K562 (cell line): Measurements from ENCODE around the gene MAPT. TPM values are rescaled to one million over a fixed set of nuclear protein-coding genes. Genes with fewer than 3 reads are reported as not detected.

Source experiments
- ATAC-seq: fragments of 200-7000 bp; cut with Tn5 transposase; 3 replicates; pipeline ENCODE4 v1.9.1; 2020; ENCODE audit warnings: moderate library complexity
- BruUV-seq: library from RNA; stranded (reverse); fragments of 400-500 nt; replicated peaks from 2 replicates; lab custom pipeline; 2021; lab: Mats Ljungman, UMichigan
- CTCF ChIA-PET: fragments of 300-600 bp; formaldehyde crosslinking; extraction: SDS; loops from one replicate; lab custom pipeline; 2021; ENCODE audit warnings: low intra/inter-chr PET ratio; lab: Yijun Ruan, JAX
- POLR2A ChIA-PET: fragments of 300-600, 350-650 bp; sonication (Branson Sonifier 250); formaldehyde crosslinking; extraction: SDS; loops from one replicate; lab custom pipeline; 2021; ENCODE audit warnings: antibody characterized with exemption, inconsistent platforms; lab: Yijun Ruan, JAX
- DNase-seq, 4 experiments: peaks; one replicate each; pipeline versions ENCODE4 v3.0.0 to v3.0.0-alpha.2; 2011 to 2018; ENCODE audit warnings: low spot score in 3 of 4, mixed read lengths in 3 of 4; ENCODE audit errors: extremely low read depth in 1 of 4
- FAIRE-seq: peaks from 2 replicates; lab custom pipeline; 2011; peaks lifted over from hg19 to GRCh38; lab: Jason Lieb, UNC
- H2AFZ ChIP-seq: 2 replicates; pipeline ENCODE4 v1.6.0; 2011; ENCODE audit warnings: low read depth, low read length, control low read depth, inconsistent platforms
- H3K27ac ChIP-seq: fragments of 200-600 bp; 3 replicates; pipeline ENCODE4 v1.8.0; 2011; ENCODE audit warnings: low read depth, mild to moderate bottlenecking, control low read depth, inconsistent platforms, low read length, moderate library complexity, mixed read lengths; ENCODE audit errors: extremely low read depth
- H3K27me3 ChIP-seq, 2 experiments: fragments of 300-600 bp in 1 of 2; 2 replicates in 1 of 2; 3 replicates in 1 of 2; pipeline versions ENCODE4 v1.6.0 to v1.8.0; 2011; ENCODE audit warnings: inconsistent platforms in 2 of 2, low read length in 2 of 2, mild to moderate bottlenecking in 1 of 2, mixed read lengths in 1 of 2, moderate library complexity in 1 of 2; ENCODE audit not compliant: control insufficient read depth in 2 of 2, insufficient read depth in 2 of 2
- H3K36me3 ChIP-seq: fragments of 300-600 bp; 3 replicates; pipeline ENCODE4 v1.8.0; 2011; ENCODE audit warnings: mild to moderate bottlenecking, low read length, inconsistent platforms; ENCODE audit not compliant: control insufficient read depth, insufficient read depth
- H3K4me1 ChIP-seq, 2 experiments: fragments of 200-600 bp in 1 of 2; replicated peaks in 1 of 2; 2 replicates in 1 of 2; 3 replicates in 1 of 2; pipeline versions ENCODE4 v1.5.1 to v1.8.0; 2011; ENCODE audit warnings: inconsistent platforms in 2 of 2, low read length in 2 of 2, mild to moderate bottlenecking in 1 of 2, mixed read lengths in 1 of 2, moderate library complexity in 1 of 2; ENCODE audit not compliant: control insufficient read depth in 2 of 2, insufficient read depth in 2 of 2
- H3K4me2 ChIP-seq: 2 replicates; pipeline ENCODE4 v1.6.1; 2011; ENCODE audit warnings: low read length, control low read depth, inconsistent platforms, mixed read lengths; ENCODE audit not compliant: insufficient read depth
- H3K4me3 ChIP-seq: fragments of 200-600 bp; sonication (generic), shearing (Covaris generic); 2 replicates; pipeline ENCODE4 v1.5.1; 2016; ENCODE audit warnings: control low read depth, inconsistent platforms
- H3K79me2 ChIP-seq: fragments of 200-600 bp; 3 replicates; pipeline ENCODE4 v1.8.0; 2011; ENCODE audit warnings: low read length, inconsistent platforms; ENCODE audit not compliant: control insufficient read depth, insufficient read depth
- H3K9ac ChIP-seq, 2 experiments: 2 replicates each; pipeline versions ENCODE4 v1.6.0 to v1.6.1; 2011; ENCODE audit warnings: low read depth in 2 of 2, low read length in 2 of 2, control low read depth in 1 of 2, inconsistent platforms in 1 of 2, mild to moderate bottlenecking in 1 of 2, mixed read lengths in 1 of 2; ENCODE audit not compliant: insufficient read depth in 1 of 2
- H3K9me1 ChIP-seq: one replicate; pipeline ENCODE4 v1.6.0; 2011; ENCODE audit warnings: inconsistent platforms, mild to moderate bottlenecking, low read length, moderate library complexity; ENCODE audit not compliant: control insufficient read depth, insufficient read depth
- H3K9me3 ChIP-seq: replicated peaks from 2 replicates; pipeline ENCODE4 v1.5.1; 2011; ENCODE audit warnings: low read depth, low read length, inconsistent platforms; ENCODE audit not compliant: control insufficient read depth, insufficient read depth
- H4K20me1 ChIP-seq: replicated peaks from 2 replicates; pipeline ENCODE4 v1.6.1; 2011; ENCODE audit warnings: low read length, inconsistent platforms, mixed read lengths; ENCODE audit not compliant: control insufficient read depth, insufficient read depth
- ARID2 ChIP-seq: fragments of 450-650 bp; IDR thresholded peaks from 2 replicates; pipeline ENCODE4 v1.6.1; 2017; ENCODE audit warnings: antibody characterized with exemption, mild to moderate bottlenecking
- CHD4 ChIP-seq: fragments of 200-600 bp; sonication (generic); IDR thresholded peaks from 3 replicates; pipeline ENCODE4 v1.6.1; 2012; ENCODE audit warnings: low read depth, mild to moderate bottlenecking, mixed read lengths, low read length, inconsistent platforms; ENCODE audit not compliant: insufficient read depth, insufficient replicate concordance, poor library complexity, severe bottlenecking
- E2F8 ChIP-seq: fragments of 450-650 bp; IDR thresholded peaks from 2 replicates; pipeline ENCODE4 v1.7.1; 2018; ENCODE audit warnings: mild to moderate bottlenecking, low read depth; ENCODE audit not compliant: partially characterized antibody
- ELF1 ChIP-seq: fragments of 200-800 bp; sonication (Bioruptor generic); IDR thresholded peaks from 2 replicates; pipeline ENCODE4 v1.6.1; 2016; ENCODE audit warnings: missing genetic modification characterization, missing compliant biosample characterization
- ILK ChIP-seq: fragments of 450-650 bp; IDR thresholded peaks from 2 replicates; pipeline ENCODE4 v1.6.1; 2016; ENCODE audit warnings: missing genetic modification characterization, low read depth, mild to moderate bottlenecking, missing compliant biosample characterization, moderate library complexity, borderline replicate concordance
- MXD1 ChIP-seq: fragments of 250-450 bp; sonication (Bioruptor Pico); IDR thresholded peaks from 2 replicates; pipeline ENCODE4 v1.8.0; 2021; ENCODE audit warnings: borderline replicate concordance, mild to moderate bottlenecking, moderate library complexity; ENCODE audit not compliant: poor library complexity, severe bottlenecking
- RBM17 ChIP-seq: fragments of 200-400 bp; formaldehyde crosslinking; IDR thresholded peaks from 2 replicates; pipeline ENCODE4 v1.6.1; 2017; ENCODE audit warnings: low read depth, mild to moderate bottlenecking, low read length, borderline replicate concordance
- RNF2 ChIP-seq: sonication (generic); IDR thresholded peaks from 2 replicates; pipeline ENCODE4 v1.6.1; 2016
- UBTF ChIP-seq, 2 experiments: IDR thresholded peaks; 2 replicates each; pipeline ENCODE4 v1.6.1; 2012; ENCODE audit warnings: improper control_type of control experiment in 2 of 2, low read depth in 2 of 2, low read length in 2 of 2, borderline replicate concordance in 1 of 2
- XRCC5 ChIP-seq: fragments of 200-400 bp; formaldehyde crosslinking; IDR thresholded peaks from 2 replicates; pipeline ENCODE4 v1.6.1; 2017; ENCODE audit warnings: low read depth, mild to moderate bottlenecking, low read length
- ZBTB17 ChIP-seq: fragments of 450-650 bp; formaldehyde crosslinking; IDR thresholded peaks from 2 replicates; pipeline ENCODE4 v1.4.0; 2020; ENCODE audit warnings: mild to moderate bottlenecking
- ZNF224 ChIP-seq: sonication (generic); formaldehyde crosslinking; IDR thresholded peaks from 2 replicates; pipeline ENCODE4 v1.8.0; 2022; ENCODE audit warnings: mild to moderate bottlenecking, missing genetic modification reagents
- ZNF639 ChIP-seq, 2 experiments: fragments of 200-800 bp in 1 of 2; sonication (Bioruptor generic) in 1 of 2; sonication (generic) in 1 of 2; formaldehyde crosslinking in 1 of 2; IDR thresholded peaks in 1 of 2; conservative IDR thresholded peaks in 1 of 2; 2 replicates each; pipeline versions ENCODE4 v1.5.0 to v1.6.1; 2016 to 2020; ENCODE audit warnings: missing compliant biosample characterization in 1 of 2, missing genetic modification characterization in 1 of 2, missing genetic modification reagents in 1 of 2
- WGBS: fragments of 100-300 bp; shearing (Covaris generic); methylation state at CpG from one replicate; pipeline ENCODE4 v1.1.6; 2016; ENCODE audit warnings: low coverage, mixed read lengths; ENCODE audit not compliant: insufficient coverage; ENCODE audit errors: missing lambda C conversion rate; 5-methylcytosine and 5-hydroxymethylcytosine counted together
- in situ Hi-C: fragments of 300-500 bp; cut with MboI; formaldehyde crosslinking; loops from 4 replicates; pipeline ENCODE4 v1.15.0; 2018; ENCODE audit warnings: inconsistent platforms, mixed read lengths
- intact Hi-C: fragments of 100-400 bp; cut with micrococcal nuclease; formaldehyde crosslinking; loops from 2 replicates; pipeline ENCODE4 v1.14.2; 2022
- polyA plus RNA-seq, 8 experiments: library from polyadenylated mRNA; depleted of rRNA in 4 of 8; stranded (reverse) in 5 of 8; unstranded in 3 of 8; fragments of >200 nt; fragmentation: Nextera tagmentation in 2 of 8; fragmentation: Illumina TruSeq in 1 of 8; extraction: Ambion mirVana in 2 of 8; extraction: Trizol in 1 of 8; gene quantifications; 2 replicates each; pipeline versions ENCODE4 v1.2.1 to v1.2.3, GENCODE V29; 2011 to 2014; ENCODE audit warnings: inconsistent platforms in 1 of 8, missing spikeins in 1 of 8
- total RNA-seq, 7 experiments: library from RNA; depleted of rRNA in 6 of 7; stranded (reverse); fragments of >200 nt in 6 of 7; fragmentation: Illumina TruSeq in 2 of 7; extraction: Trizol in 2 of 7; gene quantifications; 2 replicates each; pipeline versions ENCODE4 v1.2.1 to v1.2.3, GENCODE V29; 2011 to 2021; ENCODE audit warnings: low replicate concordance in 1 of 7

The MAPT gene
- total and polyA plus RNA-seq, 9 of the 15 experiments (the other 6 are each of a cell fraction or from before 2014, with no cell fraction given), result 0.04 to 1.1 (median 0.36) TPM

GRCh38 chr17:46012506-46013079 is 118.2 kb downstream of the MAPT start:
- POLR2A ChIA-PET, result interaction anchor here (1.3 kb wide), 2 partner anchors 22 to 107 kb away, joined by 3 to 5 read pairs; no protein-coding TSS in a partner anchor
- intact Hi-C loops, result no loop called here
- Histone ChIP-seq H3K9me3 (no peaks in the 10 kb centered on the region), H4K20me1 (peaks cover 3% of the 10 kb centered on the region; the same call in 1 of the 2 replicates), H3K27ac (no peak overlapping the region), H3K9me1 (no peaks in the 10 kb centered on the region), H3K4me2 (no peak overlapping the region), H3K27me3 (peaks cover 3 to 34% of the 10 kb centered on the region in 2 experiments; a peak in 3 of 5 replicates), H3K4me3 (no peak overlapping the region), H3K9ac (peak overlapping the region in 1 of 2 experiments; percentile 36; a peak in 2 of 4 replicates), H3K4me1 (peaks cover 0 to 27% of the 10 kb centered on the region in 2 experiments; a peak in 4 of 5 replicates), H2AFZ (no peak overlapping the region), H3K79me2 (no peaks in the 10 kb centered on the region), H3K36me3 (no peaks in the 10 kb centered on the region)
- ATAC-seq (no peak), FAIRE-seq (no peak), DNase-seq (no peak)
- CTCF ChIA-PET, result no interaction called here
- WGBS, result 36% methylated on average over 8 of the region's 11 CpGs
- BruUV-seq, result no TSS peak
- in situ Hi-C loops, result no loop called here
- TF ChIP-seq ILK (tag), result no peak
- no peak for TF ChIP-seq ZBTB17 (CRISPR knock-in tag)
- no peak for TF ChIP-seq ZNF639 (CRISPR knock-in tag; conservative IDR thresholded peaks at IDR 0.05 in 1 of 2, IDR thresholded peaks at IDR 0.05 in 1 of 2)
- no peak for TF ChIP-seq MXD1
- no peak for TF ChIP-seq ARID2
- TF ChIP-seq CHD4, result no peak
- TF ChIP-seq ZNF224 (CRISPR knock-in tag), result no peak
- TF ChIP-seq UBTF (IDR thresholded peaks at IDR 0.05; ENCODE audit: borderline replicate concordance in 1 of 2, low read depth in 2 of 2, low read length in 2 of 2), result no peak
- TF ChIP-seq RNF2, result no peak
- no peak for TF ChIP-seq ELF1
- no peak for TF ChIP-seq XRCC5
- no peak for TF ChIP-seq E2F8
- TF ChIP-seq RBM17, result no peak
